KBM-7 (cell line): Measurements from ENCODE around the gene CTNND2.

ENCODE experiments used
- DNase-seq: peaks from one replicate; pipeline ENCODE4 v3.0.0-alpha.2; 2015
- in situ Hi-C: fragments of 300-500 bp; cut with MboI; formaldehyde crosslinking; loops from 2 replicates; pipeline ENCODE4 v1.14.3; 2020; ENCODE audit warnings: low sequenced_read_pairs, low pct_unique_long_range_greater_than_20kb, mixed read lengths

CTNND2 gene

DNA sequence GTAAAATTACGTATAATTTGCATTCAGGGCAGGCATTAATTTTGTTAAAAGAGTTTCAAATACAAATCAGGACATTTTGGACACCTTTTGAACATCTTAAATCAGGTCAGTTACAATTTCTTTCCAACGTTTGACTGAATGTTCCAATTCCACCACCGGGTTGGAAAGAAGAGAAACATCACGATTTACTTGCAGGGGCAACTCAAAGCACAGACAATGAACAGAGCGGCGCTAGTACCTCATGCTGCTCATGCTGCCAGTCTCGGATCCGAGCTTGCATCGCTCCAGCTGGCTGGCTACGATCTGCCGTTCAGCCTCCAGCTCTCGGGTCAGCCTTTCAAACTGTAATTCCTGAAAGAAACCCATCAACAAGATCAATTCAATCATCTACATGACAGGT, 339.5 kb downstream of the CTNND2 start:
- in situ Hi-C loops: no loop called here
- no peak for DNase-seq

DNA sequence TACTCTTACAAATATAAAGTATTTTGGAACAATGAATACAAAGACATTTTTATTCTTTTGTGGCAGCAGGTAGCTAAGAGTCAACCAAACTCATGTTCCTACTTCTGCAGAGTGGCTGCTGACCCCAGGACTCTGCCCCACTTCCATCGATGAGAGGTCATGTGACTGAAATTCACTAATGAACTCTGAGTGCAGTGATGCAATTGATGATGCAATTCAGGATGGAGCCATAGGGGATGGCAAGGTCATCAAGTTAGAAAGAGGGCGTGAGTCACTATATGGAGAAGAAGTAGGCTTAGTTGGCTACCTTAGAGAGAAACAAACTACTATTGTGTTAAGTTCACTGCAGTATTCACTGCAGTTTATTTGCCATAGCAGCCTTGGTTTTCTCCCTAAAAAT, 340.4 kb downstream of the CTNND2 start:
- in situ Hi-C loops: no loop called here

DNA sequence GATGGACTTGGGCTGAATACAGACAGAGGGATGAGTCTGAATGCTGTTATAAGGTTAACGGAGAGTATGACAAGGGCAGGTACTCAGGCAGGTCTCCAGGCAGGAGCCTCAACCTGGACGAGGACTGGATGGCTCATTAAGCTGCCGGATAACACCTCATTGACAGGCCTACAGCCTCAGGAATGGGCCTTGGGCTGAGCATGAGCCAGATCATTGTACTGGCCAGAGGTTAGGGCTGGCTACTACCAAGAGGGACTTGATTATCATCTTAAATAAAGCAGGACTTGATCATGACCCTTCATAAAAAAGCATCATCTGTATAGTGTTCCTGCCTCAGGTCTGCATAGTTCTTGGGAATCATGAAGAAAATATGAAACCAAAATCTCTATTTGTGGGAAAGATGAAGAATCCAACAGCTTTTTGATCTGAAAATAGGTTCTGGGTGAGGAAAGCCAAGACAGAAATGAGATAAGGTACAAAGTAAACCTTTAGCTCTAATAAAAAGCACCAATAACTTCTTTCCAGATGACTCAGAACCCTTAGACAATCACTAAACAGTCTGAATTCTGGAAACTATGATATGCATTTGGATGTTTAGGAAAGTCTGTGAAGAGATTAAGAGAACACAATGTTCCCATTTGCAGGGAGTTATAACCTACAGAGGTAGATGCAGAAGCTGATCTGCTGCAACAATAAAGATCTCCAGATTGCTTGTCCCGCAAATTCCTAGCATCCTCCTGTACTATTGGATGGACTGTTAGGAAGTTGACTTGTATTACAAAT, 343.1 kb downstream of the CTNND2 start:
- DNase-seq: no peak
- in situ Hi-C loops: no loop called here

More for the DNA sequence above, 340.4 kb downstream of the CTNND2 start:
- DNase-seq: no peak

- DNase-seq: no peak
- in situ Hi-C loops: no loop called here
Measured at GRCh38 chr5:11557063-11557462, 347.2 kb downstream of the CTNND2 start.

GRCh38 chr5:11555171-11555570, 349.1 kb downstream of the CTNND2 start:
- DNase-seq: no peak
- in situ Hi-C loops: no loop called here

DNA sequence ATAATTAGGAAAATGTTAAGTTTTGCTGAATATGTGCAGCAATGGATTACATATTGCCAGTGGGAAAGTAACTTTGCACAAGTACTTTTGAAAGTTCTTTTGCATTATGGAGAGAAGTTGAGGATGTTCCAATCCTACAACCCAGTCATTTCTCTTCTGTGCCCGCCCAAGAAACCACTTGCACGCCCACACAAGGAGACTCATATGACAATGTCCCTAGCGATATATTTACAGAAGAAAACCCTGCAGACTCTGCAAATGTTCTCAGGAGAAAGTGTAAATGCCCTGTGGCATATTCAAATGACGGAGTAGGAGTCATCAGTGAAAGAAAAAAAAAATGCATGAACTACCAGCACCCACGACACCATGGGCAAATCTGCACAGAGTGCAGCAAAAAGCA, 356.5 kb downstream of the CTNND2 start:
- in situ Hi-C loops: no loop called here
- no peak for DNase-seq

DNA sequence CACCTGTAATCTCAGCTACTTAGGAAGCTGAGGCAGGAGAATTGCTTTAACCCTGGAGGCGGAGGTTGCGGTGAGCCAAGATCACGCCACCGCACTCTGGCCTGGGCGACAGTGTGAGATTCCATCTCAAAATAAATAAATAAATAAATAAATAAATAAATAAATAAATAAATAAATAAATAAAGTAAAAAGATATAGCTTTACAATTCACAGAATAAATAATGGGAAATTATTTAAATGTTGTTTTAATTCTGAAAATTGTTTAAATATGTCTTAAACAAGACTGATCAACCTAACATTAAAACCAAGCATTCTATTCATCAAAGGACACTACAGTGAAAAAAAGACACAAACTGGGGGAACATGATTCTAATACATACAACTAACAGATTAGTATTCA, 357.1 kb downstream of the CTNND2 start:
- no peak for DNase-seq
- in situ Hi-C loops: no loop called here

GRCh38 chr5:11540112-11540511, 364.1 kb downstream of the CTNND2 start:
- no peak for DNase-seq
- in situ Hi-C loops: no loop called here

DNA sequence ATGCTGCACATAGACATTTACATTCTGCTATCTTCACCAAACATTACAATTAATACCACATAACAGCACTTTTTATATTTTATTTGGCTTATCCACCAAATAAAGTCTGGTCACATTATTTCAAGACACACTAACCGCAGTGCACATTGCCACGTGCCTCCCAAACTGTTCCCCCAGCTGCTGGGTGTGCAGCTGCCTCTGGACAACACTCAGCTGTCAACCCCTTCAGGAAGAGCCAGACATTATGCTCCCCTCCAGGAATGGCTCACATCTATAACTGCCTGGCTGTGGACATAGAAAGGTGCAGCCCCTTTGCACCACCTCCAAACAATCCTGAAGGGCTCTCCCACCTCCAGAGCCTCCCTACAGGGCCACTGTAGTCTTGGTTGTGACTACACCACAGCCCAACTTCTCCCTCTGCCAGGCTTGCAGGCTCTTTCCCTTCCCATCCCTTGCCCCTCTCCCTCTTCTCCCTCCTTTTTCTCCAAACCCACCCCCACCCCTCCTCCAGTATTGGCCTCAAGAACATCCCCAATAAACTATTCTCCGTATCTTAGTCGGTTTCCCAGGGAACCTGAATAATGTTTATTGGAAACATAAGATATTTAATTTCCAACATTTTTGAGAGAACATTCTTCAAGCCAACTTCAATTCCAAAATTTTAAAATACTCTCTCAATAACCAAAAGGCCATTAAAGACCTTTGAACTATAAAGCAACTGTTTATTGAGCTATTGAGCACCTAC, 372.3 kb downstream of the CTNND2 start:
- DNase-seq: no peak
- in situ Hi-C loops: no loop called here

DNA sequence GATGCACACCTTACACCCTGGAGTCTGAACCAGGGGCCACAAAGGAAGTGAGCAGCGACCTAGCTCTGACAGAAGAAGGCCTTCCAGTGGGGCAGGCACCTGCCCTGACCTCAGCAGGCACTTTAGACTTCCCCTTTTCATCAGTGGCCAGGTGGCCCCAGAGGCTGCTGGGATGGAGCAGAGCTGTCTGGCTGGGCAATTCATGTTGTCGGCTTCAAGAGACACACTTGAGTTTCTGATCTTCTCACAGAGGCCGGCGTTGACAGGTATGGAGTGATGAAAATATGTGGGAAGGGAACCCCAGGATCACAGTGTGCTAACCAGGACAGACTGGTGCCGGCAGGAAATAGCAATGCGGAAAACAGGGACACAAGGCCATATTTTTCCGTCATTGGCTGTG, 375.5 kb downstream of the CTNND2 start:
- in situ Hi-C loops: no loop called here
- no peak for DNase-seq

GRCh38 chr5:11527652-11528349, 376.4 kb downstream of the CTNND2 start:
- in situ Hi-C loops: no loop called here
- DNase-seq: no peak

DNA sequence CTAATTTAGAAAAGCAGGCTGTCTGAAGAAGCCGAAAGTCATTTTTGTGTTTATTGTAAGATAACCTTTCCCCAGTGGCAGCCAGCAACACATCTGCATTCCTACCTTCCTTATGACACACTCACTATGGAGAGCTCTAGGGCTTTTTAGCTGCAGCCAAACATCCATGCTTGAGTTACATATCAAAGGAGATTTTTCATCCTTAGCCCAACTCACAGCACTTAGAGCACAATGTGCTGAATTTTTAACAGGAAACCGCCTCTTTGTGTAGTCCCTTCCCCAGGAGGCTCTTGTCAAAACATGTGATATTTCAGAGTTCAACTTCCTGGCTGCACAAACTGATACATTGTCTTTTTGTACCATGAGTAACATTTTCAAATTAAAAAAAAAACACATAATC, 379.2 kb downstream of the CTNND2 start:
- in situ Hi-C loops: no loop called here
- DNase-seq: no peak

- in situ Hi-C loops: no loop called here
- DNase-seq: no peak
Measured at GRCh38 chr5:11524188-11524587, 380.1 kb downstream of the CTNND2 start.

GRCh38 chr5:11522796-11523195, 381.4 kb downstream of the CTNND2 start:
- in situ Hi-C loops: no loop called here

GRCh38 chr5:11520241-11520930, 383.9 kb downstream of the CTNND2 start:
- in situ Hi-C loops: no loop called here
- no peak for DNase-seq

More at GRCh38 chr5:11522796-11523195, 381.4 kb downstream of the CTNND2 start:
- DNase-seq: no peak

GRCh38 chr5:11519236-11519635, 385.0 kb downstream of the CTNND2 start:
- no peak for DNase-seq
- in situ Hi-C loops: no loop called here

DNA sequence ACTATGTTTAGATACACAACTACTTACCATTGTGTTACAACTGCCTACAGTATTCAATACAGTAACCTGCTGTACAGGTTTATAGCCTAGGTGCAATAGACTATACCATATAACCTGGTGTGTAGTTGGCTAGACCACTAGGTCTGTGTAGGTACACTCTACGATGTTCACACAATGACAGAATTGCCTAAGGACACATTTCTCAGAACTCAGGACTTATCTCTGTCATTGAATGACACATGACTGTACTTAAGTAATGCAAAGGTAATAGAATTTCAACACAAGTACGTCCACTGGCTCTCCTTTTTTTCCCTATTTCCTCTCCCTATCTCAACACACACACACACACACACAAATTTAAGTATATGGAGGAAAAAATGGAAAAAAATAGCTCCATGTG, 385.6 kb downstream of the CTNND2 start:
- DNase-seq: no peak
- in situ Hi-C loops: no loop called here

DNA sequence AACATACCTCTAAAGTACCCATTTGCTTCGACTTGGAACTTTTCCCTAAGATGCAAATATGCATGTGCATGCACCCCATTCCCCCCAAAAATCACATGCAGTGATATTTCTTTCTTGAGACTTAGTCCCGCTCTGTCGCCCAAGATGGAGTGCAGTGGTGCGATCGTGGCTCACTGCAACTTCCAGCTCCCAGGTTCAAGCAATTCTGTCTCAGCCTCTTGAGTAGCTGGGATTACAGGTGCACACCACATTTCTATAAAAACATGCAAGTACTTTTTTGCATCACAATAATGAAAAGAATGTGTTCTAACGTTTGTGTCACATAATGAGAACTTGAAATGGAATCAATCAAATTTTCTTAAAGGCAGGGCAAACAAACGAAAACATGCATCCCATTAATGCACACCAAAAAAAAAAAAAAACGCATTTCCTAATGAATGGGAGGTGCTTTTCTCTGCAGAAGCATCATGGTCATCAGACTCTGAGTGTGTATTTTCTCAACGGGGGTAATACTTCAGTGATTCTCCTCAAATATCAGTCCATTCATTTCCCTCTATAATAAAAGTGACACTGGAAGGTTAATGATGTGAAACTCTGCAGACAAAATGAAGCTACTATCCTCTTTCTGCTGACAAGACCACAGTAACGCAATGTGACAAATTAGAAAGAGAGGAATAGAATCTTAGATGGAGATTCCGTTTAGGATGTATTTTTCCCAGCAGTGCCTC, 389.4 kb downstream of the CTNND2 start:
- in situ Hi-C loops: no loop called here
- no peak for DNase-seq

GRCh38 chr5:11511878-11512277, 392.4 kb downstream of the CTNND2 start:
- no peak for DNase-seq
- in situ Hi-C loops: no loop called here
